Activated CD4-positive, alpha-beta T cell treated with anti-CD3 and anti-CD28 coated beads, Interleukin-2, amount 10 ng/mL, durations not matched to agents 7 days and 5 days (primary cell): ENCODE data around the gene CD226. TPM values are rescaled to one million over a fixed set of nuclear protein-coding genes. Genes with fewer than 3 reads are reported as not detected.
"Not testable (repeated sequence)": the region's sequence is repeated elsewhere in the genome, so short reads cannot be mapped to it uniquely, and the experiment has no call there.

Experiments used
- CTCF ChIA-PET: fragments of 350-600 bp; sonication (Branson Sonifier 250); formaldehyde crosslinking; loops from one replicate; lab custom pipeline; 2021; ENCODE audit warnings: antibody characterized with exemption; lab: Charles Lee
- POLR2A ChIA-PET: fragments of 350-600 bp; sonication (Branson Sonifier 250); formaldehyde crosslinking; loops from one replicate; lab custom pipeline; 2021; ENCODE audit warnings: antibody characterized with exemption; lab: Charles Lee
- DNase-seq: peaks from one replicate; pipeline ENCODE4 v3.0.0-alpha.2; 2020
- H3K27ac Mint-ChIP-seq: one replicate; pipeline ENCODE4 v1.8.0; 2021; ENCODE audit warnings: mild to moderate bottlenecking, moderate library complexity, mixed read lengths
- H3K27me3 Mint-ChIP-seq: one replicate; pipeline ENCODE4 v1.8.0; 2021; ENCODE audit warnings: mixed read lengths
- H3K36me3 Mint-ChIP-seq: one replicate; pipeline ENCODE4 v1.8.0; 2021; ENCODE audit warnings: low read depth, mixed read lengths
- H3K4me1 Mint-ChIP-seq: one replicate; pipeline ENCODE4 v1.8.0; 2021; ENCODE audit warnings: mixed read lengths
- H3K4me3 Mint-ChIP-seq: one replicate; pipeline ENCODE4 v1.8.0; 2021; ENCODE audit warnings: mild to moderate bottlenecking, moderate library complexity, mixed read lengths
- H3K9me3 Mint-ChIP-seq: one replicate; pipeline ENCODE4 v1.8.0; 2021; ENCODE audit warnings: mixed read lengths
- total RNA-seq, 2 experiments: library from RNA; stranded (reverse); gene quantifications; one replicate each; pipeline ENCODE4 v1.2.3, GENCODE V29; 2021

The CD226 gene
- total RNA-seq, 2 experiments from 2014 or later = 113 to 126 TPM

DNA sequence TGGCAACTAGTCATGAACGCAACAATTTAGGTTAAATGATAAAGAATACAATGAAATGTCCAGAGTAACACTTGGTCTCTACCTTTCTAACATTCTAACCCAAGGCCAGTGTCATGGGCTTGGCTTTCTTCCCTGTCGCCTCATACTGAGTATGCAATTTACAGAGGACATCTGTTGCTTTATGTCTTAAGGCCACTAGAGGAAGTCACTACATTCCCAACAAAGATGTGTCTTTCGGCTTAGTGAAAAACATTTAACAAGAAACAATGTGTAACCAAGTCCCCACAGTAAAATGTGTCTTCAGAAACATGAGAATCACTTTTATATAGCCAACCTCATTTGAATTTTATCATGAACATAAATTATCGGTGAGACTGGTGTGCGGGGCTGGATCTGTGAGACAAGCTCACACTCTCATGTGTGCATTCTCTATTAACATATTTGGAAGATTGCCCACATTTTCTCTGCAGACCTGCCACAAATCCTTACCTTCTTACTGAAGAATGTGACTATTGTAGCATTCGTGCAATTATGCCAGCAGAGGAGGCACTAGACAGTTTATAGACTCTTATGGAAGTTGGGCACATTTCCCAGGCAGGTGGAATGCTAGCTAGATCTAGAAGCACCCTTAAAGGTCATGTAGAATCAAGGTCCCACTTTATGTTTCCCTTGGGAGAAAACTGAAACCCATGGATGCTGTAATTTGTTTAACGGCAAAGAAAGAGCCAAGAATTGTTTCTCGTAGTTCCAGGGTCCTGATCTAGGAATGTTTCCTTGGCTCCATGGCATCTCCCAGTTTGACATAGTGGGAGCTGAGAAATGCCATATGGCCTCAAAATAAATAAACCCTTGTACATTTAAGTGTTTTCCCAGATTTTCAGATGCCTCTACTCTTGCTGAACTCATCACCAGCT lies 101.8 kb downstream of the CD226 start:
- CTCF ChIA-PET = interaction anchor here (1.0 to 1.3 kb wide), 2 partner anchors 13 to 128 kb away, joined by 3 read pairs; no protein-coding TSS in a partner anchor
- Mint-ChIP-seq H3K27ac (no peak overlapping the region), H3K4me3 (no peak overlapping the region), H3K9me3 (no peaks in the 10 kb centered on the region), H3K36me3 (no peaks in the 10 kb centered on the region), H3K27me3 (no peaks in the 10 kb centered on the region), H3K4me1 (no peaks in the 10 kb centered on the region)
- POLR2A ChIA-PET = no interaction called here
- DNase-seq = no peak

DNA sequence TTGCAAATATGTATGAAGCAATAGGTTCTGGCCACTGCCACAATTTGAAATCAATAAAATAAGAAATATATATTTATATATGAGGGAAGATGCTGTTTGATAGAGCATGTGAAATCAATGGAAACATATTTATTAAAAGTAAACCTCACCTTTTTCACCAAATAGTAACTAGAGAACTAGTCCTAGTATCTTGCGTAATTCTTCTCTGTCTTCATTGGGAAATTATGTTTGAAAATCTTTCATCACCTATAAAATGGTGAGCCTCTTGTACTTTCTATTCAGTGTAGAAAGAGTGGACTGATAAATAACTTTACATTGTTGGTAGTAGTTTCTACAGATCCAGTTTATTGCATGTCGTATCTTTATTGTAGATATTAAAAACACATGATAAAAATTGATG lies 103.0 kb downstream of the CD226 start:
- H3K27me3 Mint-ChIP-seq = no peaks in the 10 kb centered on the region
- no peaks in the 10 kb centered on the region for H3K4me1 Mint-ChIP-seq
- ChIA-PET POLR2A (no interaction called here), CTCF (no interaction called here)
- H3K27ac Mint-ChIP-seq = no peak overlapping the region
- H3K9me3 Mint-ChIP-seq = no peaks in the 10 kb centered on the region
- no peak for DNase-seq
- H3K4me3 Mint-ChIP-seq = no peak overlapping the region
- no peaks in the 10 kb centered on the region for H3K36me3 Mint-ChIP-seq

DNA sequence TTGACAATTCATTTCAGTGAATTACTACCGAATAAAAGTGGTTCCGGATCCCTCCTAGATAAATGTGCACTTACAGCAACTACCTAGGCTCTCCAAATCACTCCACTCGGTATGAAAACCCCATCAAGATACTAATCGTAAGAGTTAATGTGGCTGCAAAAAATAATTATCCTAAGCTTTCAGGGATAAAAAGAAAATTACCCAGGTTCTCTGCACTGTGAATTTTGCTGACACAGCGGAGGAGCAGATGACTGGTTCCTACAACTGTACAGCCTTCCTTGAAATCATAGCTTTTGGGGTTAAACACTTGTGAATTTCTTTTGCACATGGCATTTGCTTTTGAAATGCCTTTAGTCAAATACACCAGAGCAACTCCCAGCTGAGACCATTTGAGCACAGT lies 104.7 kb downstream of the CD226 start:
- no peaks in the 10 kb centered on the region for H3K36me3 Mint-ChIP-seq
- no peaks in the 10 kb centered on the region for H3K27me3 Mint-ChIP-seq
- ChIA-PET CTCF (interaction anchor here (0.6 kb wide), 1 partner anchor 115 kb away, joined by 3 read pairs; no protein-coding TSS in a partner anchor), POLR2A (no interaction called here)
- H3K9me3 Mint-ChIP-seq = no peaks in the 10 kb centered on the region
- no peak for DNase-seq
- H3K4me1 Mint-ChIP-seq = no peaks in the 10 kb centered on the region
- H3K27ac Mint-ChIP-seq = no peak overlapping the region
- no peak overlapping the region for H3K4me3 Mint-ChIP-seq

GRCh38 chr18:69841117-69841516 lies 106.6 kb downstream of the CD226 start:
- ChIA-PET POLR2A (no interaction called here), CTCF (interaction anchor here (0.8 to 2.9 kb wide), 3 partner anchors 9 to 162 kb away, joined by 3 to 17 read pairs (median 3); no protein-coding TSS in a partner anchor)
- no peak overlapping the region for H3K4me3 Mint-ChIP-seq
- H3K4me1 Mint-ChIP-seq = no peaks in the 10 kb centered on the region
- H3K9me3 Mint-ChIP-seq = no peaks in the 10 kb centered on the region
- peaks cover 2% of the 10 kb centered on the region for H3K36me3 Mint-ChIP-seq
- no peak overlapping the region for H3K27ac Mint-ChIP-seq
- DNase-seq = no peak
- H3K27me3 Mint-ChIP-seq = no peaks in the 10 kb centered on the region

DNA sequence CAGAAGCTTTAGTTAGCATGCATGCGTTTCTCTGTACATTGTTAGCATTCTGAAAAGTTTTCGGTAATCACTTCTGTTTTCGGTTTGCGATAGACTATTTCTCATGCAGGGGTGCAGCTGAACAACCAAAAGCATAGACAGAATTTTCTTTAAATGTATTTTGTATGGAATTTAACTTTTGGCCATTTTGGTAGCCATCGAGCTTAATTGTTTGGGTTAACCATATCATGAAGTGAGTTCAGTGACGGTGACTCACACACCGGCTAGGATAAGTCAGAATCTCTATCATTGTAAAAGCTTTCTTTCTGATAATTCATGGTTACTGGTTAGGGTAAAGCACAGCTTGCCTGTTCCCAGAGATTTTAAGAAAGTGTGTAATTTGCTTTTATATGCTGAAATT lies 107.2 kb downstream of the CD226 start:
- POLR2A ChIA-PET = no interaction called here
- Mint-ChIP-seq H3K9me3 (no peaks in the 10 kb centered on the region), H3K36me3 (peaks cover 4% of the 10 kb centered on the region), H3K4me1 (no peaks in the 10 kb centered on the region), H3K27me3 (no peaks in the 10 kb centered on the region), H3K4me3 (no peak overlapping the region), H3K27ac (no peak overlapping the region)
- CTCF ChIA-PET = interaction anchor here (0.8 to 2.9 kb wide), 2 partner anchors 9 to 163 kb away, joined by 3 to 17 read pairs; no protein-coding TSS in a partner anchor
- DNase-seq = no peak

DNA sequence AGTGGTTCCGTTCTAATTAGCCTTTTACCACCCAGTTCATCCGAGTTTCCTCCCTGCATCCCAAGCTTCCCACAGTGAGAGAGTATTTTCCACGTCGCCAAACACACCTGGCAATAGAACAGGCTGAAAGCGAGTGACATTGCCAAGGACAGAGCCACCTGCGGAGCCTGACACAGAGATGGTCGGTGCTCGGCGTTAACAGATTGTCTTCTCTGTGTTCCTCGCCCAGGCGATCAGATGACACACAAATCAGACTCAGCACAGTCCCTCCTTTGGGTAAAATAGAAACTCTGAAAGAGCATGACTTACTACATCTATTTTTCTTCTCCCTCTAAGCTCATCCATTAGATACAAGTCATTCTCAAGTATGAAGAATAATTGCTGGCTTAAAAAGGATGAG lies 107.7 kb downstream of the CD226 start:
- Mint-ChIP-seq H3K4me3 (no peak overlapping the region), H3K27ac (no peak overlapping the region), H3K36me3 (peaks cover 4% of the 10 kb centered on the region), H3K9me3 (no peaks in the 10 kb centered on the region), H3K27me3 (no peaks in the 10 kb centered on the region), H3K4me1 (no peaks in the 10 kb centered on the region)
- CTCF ChIA-PET = interaction anchor here (2.9 kb wide), 1 partner anchor 10 kb away, joined by 17 read pairs; no protein-coding TSS in a partner anchor
- no peak for DNase-seq
- POLR2A ChIA-PET = no interaction called here

DNA sequence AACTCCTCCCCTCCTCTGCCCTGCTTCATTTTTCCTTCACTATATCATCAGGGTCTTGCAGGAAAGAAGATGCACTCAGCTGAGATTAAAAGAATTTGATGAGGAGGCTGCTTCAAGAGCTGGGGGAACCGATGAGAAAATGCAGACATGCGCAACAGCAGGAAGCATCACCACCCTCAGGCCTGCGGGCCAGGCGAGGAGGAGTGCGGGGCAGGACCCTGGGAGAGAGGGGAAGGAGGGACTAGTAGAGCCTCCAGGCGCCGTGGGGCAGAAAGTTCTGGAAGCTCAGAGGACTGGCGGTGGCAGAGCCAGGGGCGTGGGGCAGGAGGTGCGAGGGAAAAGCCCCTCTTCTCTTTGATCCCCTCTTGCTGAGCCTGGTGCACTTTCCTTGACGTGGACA lies 108.2 kb downstream of the CD226 start:
- Mint-ChIP-seq H3K9me3 (no peaks in the 10 kb centered on the region), H3K4me3 (no peak overlapping the region), H3K27ac (no peak overlapping the region), H3K4me1 (no peaks in the 10 kb centered on the region), H3K27me3 (no peaks in the 10 kb centered on the region), H3K36me3 (peaks cover 4% of the 10 kb centered on the region)
- CTCF ChIA-PET = interaction anchor here (1.1 to 2.9 kb wide), 3 partner anchors 9 to 19 kb away, joined by 3 to 17 read pairs (median 3); no protein-coding TSS in a partner anchor
- no peak for DNase-seq
- POLR2A ChIA-PET = no interaction called here

GRCh38 chr18:69838620-69839411 lies 108.9 kb downstream of the CD226 start:
- CTCF ChIA-PET = interaction anchor here (0.9 to 2.9 kb wide), 6 partner anchors 8 to 94 kb away, joined by 3 to 17 read pairs (median 3); no protein-coding TSS in a partner anchor

GRCh38 chr18:69838003-69838402 lies 109.7 kb downstream of the CD226 start:
- DNase-seq = no peak
- H3K4me3 Mint-ChIP-seq = no peak overlapping the region
- no peak overlapping the region for H3K27ac Mint-ChIP-seq
- ChIA-PET POLR2A (no interaction called here), CTCF (interaction anchor here (0.9 to 2.9 kb wide), 3 partner anchors 12 to 95 kb away, joined by 3 to 17 read pairs (median 3); no protein-coding TSS in a partner anchor)
- H3K9me3 Mint-ChIP-seq = no peaks in the 10 kb centered on the region
- peaks cover 4% of the 10 kb centered on the region for H3K36me3 Mint-ChIP-seq
- H3K27me3 Mint-ChIP-seq = no peaks in the 10 kb centered on the region
- H3K4me1 Mint-ChIP-seq = no peaks in the 10 kb centered on the region

More at GRCh38 chr18:69838620-69839411, 108.9 kb downstream of the CD226 start:
- Mint-ChIP-seq H3K36me3 (peaks cover 4% of the 10 kb centered on the region), H3K4me1 (no peaks in the 10 kb centered on the region), H3K9me3 (no peaks in the 10 kb centered on the region), H3K4me3 (no peak overlapping the region), H3K27ac (no peak overlapping the region), H3K27me3 (no peaks in the 10 kb centered on the region)
- DNase-seq = no peak
- POLR2A ChIA-PET = no interaction called here

DNA sequence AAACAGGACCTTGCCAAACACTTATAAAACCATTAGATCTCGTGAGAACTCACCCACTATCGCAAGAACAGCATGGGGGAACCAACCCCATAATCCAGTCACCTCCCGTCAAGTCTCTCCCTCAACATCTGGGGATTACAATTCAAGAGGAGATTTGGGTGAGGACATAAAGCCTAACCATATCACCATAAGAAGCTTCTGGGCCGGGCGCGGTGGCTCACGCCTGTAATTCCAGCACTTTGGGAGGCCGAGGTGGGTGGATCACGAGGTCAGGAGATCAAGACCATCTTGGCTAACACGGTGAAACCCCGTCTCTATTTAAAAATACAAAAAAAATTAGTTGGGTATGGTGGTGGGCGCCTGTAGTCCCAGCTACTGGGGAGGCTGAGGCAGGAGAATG lies 112.7 kb downstream of the CD226 start:
- H3K27me3 Mint-ChIP-seq, H3K4me1 Mint-ChIP-seq, CTCF ChIA-PET, H3K4me3 Mint-ChIP-seq, H3K27ac Mint-ChIP-seq, POLR2A ChIA-PET, DNase-seq, H3K9me3 Mint-ChIP-seq: not testable (repeated sequence)
- peaks cover 31% of the 10 kb centered on the region for H3K36me3 Mint-ChIP-seq

- POLR2A ChIA-PET = no interaction called here
- DNase-seq = no peak
- Mint-ChIP-seq H3K4me1 (peaks cover 2% of the 10 kb centered on the region), H3K9me3 (peaks cover 2% of the 10 kb centered on the region), H3K36me3 (peaks cover 36% of the 10 kb centered on the region), H3K4me3 (no peak overlapping the region), H3K27me3 (no peaks in the 10 kb centered on the region), H3K27ac (no peak overlapping the region)
- CTCF ChIA-PET = interaction anchor here (0.5 to 1.2 kb wide), 2 partner anchors 9 to 878 kb away, joined by 3 read pairs; no protein-coding TSS in a partner anchor
Measured at GRCh38 chr18:69830189-69830588, 117.5 kb downstream of the CD226 start.

DNA sequence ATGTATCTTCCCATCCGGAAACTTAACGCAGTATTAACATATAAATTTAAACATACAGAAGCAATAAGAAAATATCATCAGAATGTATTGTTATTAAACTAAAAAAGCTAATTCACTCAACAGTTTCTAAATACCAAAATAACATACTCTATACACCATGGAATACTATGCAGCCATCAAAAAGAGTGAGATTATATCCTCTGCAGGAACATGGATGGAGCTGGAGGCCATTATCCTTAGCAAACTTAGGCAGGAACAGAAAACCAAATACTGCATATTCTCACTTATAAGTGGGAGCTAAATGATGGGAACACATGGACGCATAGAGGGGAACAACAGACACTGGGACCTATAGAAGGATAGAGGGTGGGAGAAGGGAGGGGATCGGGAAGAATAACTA lies 127.1 kb downstream of the CD226 start:
- ChIA-PET CTCF (interaction anchor here (1.0 to 1.3 kb wide), 2 partner anchors 10 to 18 kb away, joined by 3 read pairs; no protein-coding TSS in a partner anchor), POLR2A (no interaction called here)
- Mint-ChIP-seq H3K9me3 (no peaks in the 10 kb centered on the region), H3K27ac (no peak overlapping the region), H3K4me1 (no peaks in the 10 kb centered on the region), H3K4me3 (no peak overlapping the region), H3K27me3 (no peaks in the 10 kb centered on the region), H3K36me3 (peaks cover 19% of the 10 kb centered on the region)
- no peak for DNase-seq
